ENCODE measurements around the gene DIDO1. TPM values are rescaled to one million over a fixed set of nuclear protein-coding genes. Genes with fewer than 3 reads are reported as not detected.

DIDO1 gene
- total and polyA plus RNA-seq, 2 donors (not counting 1 experiment from before 2014, with no cell fraction given) = 57.6 to 124 TPM

- H3K27ac Mint-ChIP-seq = peak overlapping the region; percentile 84
- peak overlapping the region; percentile 8 to 62 (median 54) for H3K4me3 ChIP-seq (ENCODE audit: control extremely low read depth in 1 of 5, extremely low read depth in 1 of 5, insufficient read depth in 1 of 5, low read depth in 2 of 5, low read length in 4 of 5)
- H3K9me3 Mint-ChIP-seq (ENCODE audit: insufficient read depth) = no peaks in the 10 kb centered on the region
- POLR2A ChIA-PET = no interaction called here
- H3K9me3 ChIP-seq (ENCODE audit: control extremely low read depth in 1 of 3, control insufficient read depth in 2 of 3, insufficient read depth in 1 of 3, low read length in 2 of 3) = peaks cover 0 to 3% (median 0%) of the 10 kb centered on the region in 3 donors
- peaks cover 41% of the 10 kb centered on the region for H3K4me1 Mint-ChIP-seq
- H3K79me2 ChIP-seq (ENCODE audit: control insufficient read depth, insufficient read depth, low read length) = peaks cover 72% of the 10 kb centered on the region
- H3K36me3 ChIP-seq (replicated peaks in 1 of 2; ENCODE audit: control extremely low read depth in 1 of 2, control insufficient read depth in 1 of 2, extremely low read depth in 1 of 2, insufficient read depth in 2 of 2, low read length in 1 of 2) = peaks cover 0 to 39% of the 10 kb centered on the region in 2 experiments
- TF ChIP-seq EZH2 (IDR thresholded peaks at IDR 0.05; ENCODE audit: borderline replicate concordance, insufficient read depth, low read depth, low read length, poor library complexity, severe bottlenecking) (no peak), CTCF (IDR thresholded peaks at IDR 0.05) (no peak)
- H2AFZ ChIP-seq (ENCODE audit: insufficient read depth, low read depth, low read length, poor library complexity, severe bottlenecking) = peak overlapping the region; percentile 83
- intact Hi-C loops (cut with micrococcal nuclease) = loop anchor here (5.0 to 10.0 kb wide), 6 partner anchors 35 to 943 kb away; partner anchors contain the start of genes BHLHE23, DNAJC5, MRGBP and MTG2
- peak overlapping the region; percentile 69 for H3K9ac ChIP-seq (ENCODE audit: low read length)
- H4K20me1 ChIP-seq (ENCODE audit: control insufficient read depth, insufficient read depth, low read length, poor library complexity, severe bottlenecking) = peaks cover 15% of the 10 kb centered on the region
- 87% methylated on average over 8 of the region's 8 CpGs for WGBS (ENCODE audit: insufficient coverage)
- ATAC-seq (ENCODE audit: low read depth) (no peak), DNase-seq (no peak)
- H3K4me3 Mint-ChIP-seq = peak overlapping the region; percentile 85
- H3K4me1 ChIP-seq (ENCODE audit: control insufficient read depth in 2 of 2, insufficient read depth in 2 of 2, low read length in 2 of 2) = peaks cover 28 to 40% of the 10 kb centered on the region in 2 donors
- peak overlapping the region; percentile 81 for H3K4me2 ChIP-seq (replicated peaks; ENCODE audit: low read depth, low read length, poor library complexity, severe bottlenecking)
- peak overlapping the region; percentile 82 to 91 for H3K27ac ChIP-seq (ENCODE audit: low read length in 2 of 2)
- H3K27me3 ChIP-seq (replicated peaks in 1 of 4; ENCODE audit: control extremely low read depth in 1 of 4, control insufficient read depth in 3 of 4, insufficient read depth in 4 of 4, low read length in 3 of 4) = no peaks in the 10 kb centered on the region
- CTCF ChIA-PET = no interaction called here
- no peaks in the 10 kb centered on the region for H3K27me3 Mint-ChIP-seq
These were observed 25.6 kb upstream of the DIDO1 start for GRCh38 chr20:62951896-62952372.

DNA sequence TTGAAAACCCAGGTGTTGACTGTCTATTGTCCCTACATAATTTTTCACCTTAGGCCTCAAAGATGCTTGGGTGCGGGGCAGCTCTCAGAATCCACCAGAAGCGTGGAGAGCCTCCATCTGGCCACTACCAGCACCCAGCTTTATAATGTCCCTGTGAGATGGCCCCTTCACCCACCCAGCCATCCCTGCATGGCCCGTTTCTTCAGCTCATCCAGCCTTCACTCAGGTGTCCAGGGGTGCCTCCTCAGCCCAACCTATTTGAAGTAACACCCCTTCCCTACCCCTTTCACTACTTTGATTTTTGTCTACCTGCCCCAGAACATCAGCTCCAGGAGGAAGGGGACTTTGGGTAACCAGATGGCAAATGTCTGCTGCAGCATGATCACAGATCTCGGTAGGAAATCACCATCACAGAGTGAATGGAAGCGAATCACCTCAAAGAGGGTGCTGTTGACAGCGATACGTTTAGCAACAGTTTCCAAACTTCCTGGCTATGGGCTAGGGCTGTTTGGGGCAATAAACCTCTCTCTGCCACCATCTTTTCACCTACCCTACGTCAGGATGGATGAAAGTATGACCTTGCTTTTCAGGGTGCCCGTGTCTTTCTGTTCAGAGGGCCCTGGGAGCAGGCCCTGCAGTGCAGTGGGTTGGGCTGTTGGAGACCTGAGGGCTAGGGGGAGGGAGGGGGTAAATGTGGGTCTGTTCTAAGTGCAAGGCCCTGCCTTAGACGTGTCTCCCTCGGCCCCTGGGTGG lies 25.0 kb upstream of the DIDO1 start:
- Mint-ChIP-seq H3K4me1 (peaks cover 38% of the 10 kb centered on the region), H3K9me3 (ENCODE audit: insufficient read depth) (no peaks in the 10 kb centered on the region), H3K27ac (peak overlapping the region; percentile 77), H3K4me3 (peak overlapping the region; percentile 60), H3K27me3 (no peaks in the 10 kb centered on the region)
- no peak for TF ChIP-seq EZH2 (IDR thresholded peaks at IDR 0.05; ENCODE audit: borderline replicate concordance, insufficient read depth, low read depth, low read length, poor library complexity, severe bottlenecking)
- TF ChIP-seq CTCF (IDR thresholded peaks at IDR 0.05) = no peak
- H3K27me3 ChIP-seq (replicated peaks in 1 of 4; ENCODE audit: control extremely low read depth in 1 of 4, control insufficient read depth in 3 of 4, insufficient read depth in 4 of 4, low read length in 3 of 4) = no peaks in the 10 kb centered on the region
- H3K27ac ChIP-seq (ENCODE audit: low read length in 2 of 2) = no peak overlapping the region
- intact Hi-C loops (cut with micrococcal nuclease) = loop anchor here (5.0 to 10.0 kb wide), 6 partner anchors 34 to 943 kb away; partner anchors contain the start of genes BHLHE23, DNAJC5, MRGBP and MTG2
- peaks cover 1 to 40% of the 10 kb centered on the region in 2 experiments for H3K36me3 ChIP-seq (replicated peaks in 1 of 2; ENCODE audit: control extremely low read depth in 1 of 2, control insufficient read depth in 1 of 2, extremely low read depth in 1 of 2, insufficient read depth in 2 of 2, low read length in 1 of 2)
- DNase-seq (no peak), ATAC-seq (ENCODE audit: low read depth) (no peak)
- ChIA-PET POLR2A (no interaction called here), CTCF (no interaction called here)
- no peak overlapping the region for H3K9ac ChIP-seq (ENCODE audit: low read length)
- WGBS (ENCODE audit: insufficient coverage) = 97% methylated on average over 9 of the region's 11 CpGs
- no peak overlapping the region for H2AFZ ChIP-seq (ENCODE audit: insufficient read depth, low read depth, low read length, poor library complexity, severe bottlenecking)
- H4K20me1 ChIP-seq (ENCODE audit: control insufficient read depth, insufficient read depth, low read length, poor library complexity, severe bottlenecking) = peaks cover 10% of the 10 kb centered on the region
- H3K79me2 ChIP-seq (ENCODE audit: control insufficient read depth, insufficient read depth, low read length) = peaks cover 69% of the 10 kb centered on the region
- H3K4me2 ChIP-seq (replicated peaks; ENCODE audit: low read depth, low read length, poor library complexity, severe bottlenecking) = peak overlapping the region; percentile 81
- H3K4me3 ChIP-seq (ENCODE audit: control extremely low read depth in 1 of 5, extremely low read depth in 1 of 5, insufficient read depth in 1 of 5, low read depth in 2 of 5, low read length in 4 of 5) = no peak overlapping the region
- H3K4me1 ChIP-seq (ENCODE audit: control insufficient read depth in 2 of 2, insufficient read depth in 2 of 2, low read length in 2 of 2) = peaks cover 28 to 40% of the 10 kb centered on the region in 2 donors
- peaks cover 0 to 3% (median 0%) of the 10 kb centered on the region in 3 donors for H3K9me3 ChIP-seq (ENCODE audit: control extremely low read depth in 1 of 3, control insufficient read depth in 2 of 3, insufficient read depth in 1 of 3, low read length in 2 of 3)

Data from B cell (primary cell).